ENCODE measurements around the gene RNGTT.

DNA sequence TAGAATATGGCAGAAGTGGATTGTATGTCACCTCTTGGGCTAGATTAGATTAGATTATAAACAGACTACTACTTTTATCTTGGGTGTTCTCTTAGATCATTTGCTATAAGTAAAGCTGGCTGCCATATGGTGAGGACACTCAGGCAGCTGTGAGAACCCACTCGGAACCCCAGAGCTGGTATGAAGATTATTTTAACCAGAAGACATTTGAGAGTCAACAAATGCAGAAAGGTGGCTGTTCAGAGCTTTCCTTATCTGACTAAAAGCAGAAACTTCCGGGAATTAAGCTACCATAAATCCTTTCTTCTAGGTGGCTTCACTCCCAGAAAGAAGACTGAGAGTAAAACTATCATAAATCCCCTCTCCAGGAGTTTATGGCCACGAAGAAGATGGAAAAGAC lies 91.9 kb downstream of the RNGTT start:
- TF ChIP-seq, protein P1, sequence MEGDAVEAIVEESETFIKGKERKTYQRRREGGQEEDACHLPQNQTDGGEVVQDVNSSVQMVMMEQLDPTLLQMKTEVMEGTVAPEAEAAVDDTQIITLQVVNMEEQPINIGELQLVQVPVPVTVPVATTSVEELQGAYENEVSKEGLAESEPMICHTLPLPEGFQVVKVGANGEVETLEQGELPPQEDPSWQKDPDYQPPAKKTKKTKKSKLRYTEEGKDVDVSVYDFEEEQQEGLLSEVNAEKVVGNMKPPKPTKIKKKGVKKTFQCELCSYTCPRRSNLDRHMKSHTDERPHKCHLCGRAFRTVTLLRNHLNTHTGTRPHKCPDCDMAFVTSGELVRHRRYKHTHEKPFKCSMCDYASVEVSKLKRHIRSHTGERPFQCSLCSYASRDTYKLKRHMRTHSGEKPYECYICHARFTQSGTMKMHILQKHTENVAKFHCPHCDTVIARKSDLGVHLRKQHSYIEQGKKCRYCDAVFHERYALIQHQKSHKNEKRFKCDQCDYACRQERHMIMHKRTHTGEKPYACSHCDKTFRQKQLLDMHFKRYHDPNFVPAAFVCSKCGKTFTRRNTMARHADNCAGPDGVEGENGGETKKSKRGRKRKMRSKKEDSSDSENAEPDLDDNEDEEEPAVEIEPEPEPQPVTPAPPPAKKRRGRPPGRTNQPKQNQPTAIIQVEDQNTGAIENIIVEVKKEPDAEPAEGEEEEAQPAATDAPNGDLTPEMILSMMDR (conservative IDR thresholded peaks at IDR 0.05; ENCODE audit: low read length): no peak
- no peak for TF ChIP-seq EZH2phosphoT487 (IDR thresholded peaks at IDR 0.05; ENCODE audit: borderline replicate concordance)

Data from Loucy (cell line).